Kidney tubule cell (primary cell): ENCODE data around the gene SLC38A11.
A peak's percentile ranks its signal among the peaks of the same experiment; 100 is the strongest.
"Not testable (repeated sequence)": the region's sequence is repeated elsewhere in the genome, so short reads cannot be mapped to it uniquely, and the experiment has no call there.

Experiments
- DNase-seq: peaks from one replicate; pipeline ENCODE4 v3.0.0-alpha.2; 2018; ENCODE audit warnings: low spot score

The SLC38A11 gene, protein sequence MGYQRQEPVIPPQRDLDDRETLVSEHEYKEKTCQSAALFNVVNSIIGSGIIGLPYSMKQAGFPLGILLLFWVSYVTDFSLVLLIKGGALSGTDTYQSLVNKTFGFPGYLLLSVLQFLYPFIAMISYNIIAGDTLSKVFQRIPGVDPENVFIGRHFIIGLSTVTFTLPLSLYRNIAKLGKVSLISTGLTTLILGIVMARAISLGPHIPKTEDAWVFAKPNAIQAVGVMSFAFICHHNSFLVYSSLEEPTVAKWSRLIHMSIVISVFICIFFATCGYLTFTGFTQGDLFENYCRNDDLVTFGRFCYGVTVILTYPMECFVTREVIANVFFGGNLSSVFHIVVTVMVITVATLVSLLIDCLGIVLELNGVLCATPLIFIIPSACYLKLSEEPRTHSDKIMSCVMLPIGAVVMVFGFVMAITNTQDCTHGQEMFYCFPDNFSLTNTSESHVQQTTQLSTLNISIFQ

GRCh38 chr2:164954954-164955701 lies at the start of gene SLC38A11:
TSS of gene SLC38A11 (minus strand) at chr2:164955525. CDS start at chr2:164955247, 278 bp downstream.
- DNase-seq, result peak; percentile 9

GRCh38 chr2:165003443-165004130 lies 48.3 kb upstream of the SLC38A11 start:
- no peak for DNase-seq

GRCh38 chr2:165002638-165003037 lies 47.3 kb upstream of the SLC38A11 start:
- no peak for DNase-seq

- DNase-seq, result not testable (repeated sequence)
These were observed 39.5 kb upstream of the SLC38A11 start for GRCh38 chr2:164994664-164995299.

GRCh38 chr2:164993287-164994016 lies 38.1 kb upstream of the SLC38A11 start:
- DNase-seq, result no peak

DNA sequence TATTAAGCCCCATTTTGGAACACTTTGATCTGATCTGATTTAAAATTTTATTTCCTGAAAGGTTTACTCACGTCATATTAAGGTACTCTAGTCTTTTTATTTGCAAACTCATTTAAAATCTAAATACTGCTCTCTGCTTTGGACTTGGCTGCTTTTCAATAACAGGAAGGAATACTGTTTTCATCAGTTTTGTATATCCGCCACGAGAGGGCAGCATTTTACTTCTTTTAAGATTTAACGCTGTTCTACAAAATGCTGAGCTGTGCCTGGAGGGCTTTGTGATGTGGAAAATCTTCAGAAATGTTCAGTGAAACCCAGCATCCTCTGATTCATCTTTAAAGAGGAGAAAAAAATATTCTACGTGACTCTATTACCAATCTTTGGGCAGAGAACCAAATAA lies 37.5 kb upstream of the SLC38A11 start:
- peak; percentile 94 for DNase-seq

DNA sequence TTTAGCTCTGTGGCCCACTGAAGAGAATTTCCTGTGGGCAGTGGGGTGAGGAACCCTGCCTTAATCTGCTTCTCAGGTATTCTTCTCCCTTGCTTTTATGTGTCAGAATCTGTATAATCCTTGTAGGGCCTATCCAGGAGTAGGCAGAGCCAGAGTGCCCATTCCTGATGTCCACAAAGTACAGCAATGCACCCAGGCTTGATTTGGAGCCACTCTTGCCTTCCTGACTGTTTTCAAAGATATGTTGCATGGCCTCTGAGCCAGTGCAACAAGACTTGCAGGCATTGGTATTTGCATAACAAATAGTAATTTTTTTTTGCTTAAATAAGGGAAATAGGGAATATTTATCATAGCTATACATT lies 36.7 kb upstream of the SLC38A11 start:
- not testable (repeated sequence) for DNase-seq

DNA sequence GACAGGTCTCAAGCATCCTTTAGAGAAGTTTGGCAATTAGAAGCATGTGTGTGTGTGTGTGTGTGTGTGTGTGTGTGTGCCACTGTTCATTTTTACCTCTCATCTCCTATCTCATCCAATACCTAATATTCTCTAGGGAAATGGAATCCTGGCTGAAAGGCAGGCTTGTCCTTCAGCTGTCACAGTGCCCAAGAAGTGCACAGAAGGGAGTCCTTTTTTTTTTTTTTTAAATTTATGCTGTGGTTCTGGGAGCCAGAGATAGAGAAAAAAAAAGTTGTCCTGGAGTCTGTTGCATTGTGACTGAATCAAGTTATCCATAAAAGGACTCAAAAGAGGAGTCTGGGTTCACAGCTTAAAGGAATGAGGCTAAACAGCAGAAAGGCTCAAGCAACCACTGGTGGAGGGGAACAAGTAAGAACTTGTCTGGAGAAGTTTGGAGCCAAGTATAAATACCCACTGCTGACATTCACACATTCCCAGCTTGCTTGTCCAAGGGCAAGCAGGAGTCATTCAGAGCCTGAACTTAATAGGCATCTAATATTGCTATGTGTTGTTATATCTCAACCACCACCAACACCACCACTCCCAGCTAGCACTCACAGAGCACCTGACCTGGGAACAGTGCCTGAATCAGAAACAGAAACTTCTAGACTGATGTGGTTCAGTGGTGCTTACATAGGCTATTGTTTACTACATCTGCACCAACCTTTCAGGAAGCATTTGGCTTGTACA lies 36.2 kb upstream of the SLC38A11 start:
- peak; percentile 84 for DNase-seq

- DNase-seq, result peak; percentile 84
These were observed 35.6 kb upstream of the SLC38A11 start for GRCh38 chr2:164990953-164991352.

GRCh38 chr2:164988805-164989204 lies 33.5 kb upstream of the SLC38A11 start:
- DNase-seq, result not testable (repeated sequence)

- DNase-seq, result not testable (repeated sequence)
These were observed 30.7 kb upstream of the SLC38A11 start for GRCh38 chr2:164986027-164986426.

DNA sequence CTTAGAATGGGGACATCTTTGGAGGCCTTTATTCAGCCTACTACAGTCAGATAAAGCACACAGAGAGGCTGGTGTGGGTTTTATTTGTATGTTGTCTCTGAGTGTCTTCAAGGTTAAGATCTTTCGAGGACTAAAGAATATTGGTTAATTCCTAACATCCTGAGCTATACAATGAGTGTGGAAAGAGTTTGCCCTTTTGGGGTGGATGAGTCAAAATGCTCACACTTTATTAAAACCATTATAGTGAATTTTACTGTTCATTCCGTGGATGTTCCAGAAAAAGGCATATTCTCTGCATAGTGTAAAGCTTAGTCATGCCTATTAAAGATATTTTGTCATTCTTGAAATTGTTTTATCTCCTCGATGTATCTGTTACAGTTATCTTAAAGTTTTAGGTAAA lies 29.1 kb upstream of the SLC38A11 start:
- DNase-seq, result no peak

DNA sequence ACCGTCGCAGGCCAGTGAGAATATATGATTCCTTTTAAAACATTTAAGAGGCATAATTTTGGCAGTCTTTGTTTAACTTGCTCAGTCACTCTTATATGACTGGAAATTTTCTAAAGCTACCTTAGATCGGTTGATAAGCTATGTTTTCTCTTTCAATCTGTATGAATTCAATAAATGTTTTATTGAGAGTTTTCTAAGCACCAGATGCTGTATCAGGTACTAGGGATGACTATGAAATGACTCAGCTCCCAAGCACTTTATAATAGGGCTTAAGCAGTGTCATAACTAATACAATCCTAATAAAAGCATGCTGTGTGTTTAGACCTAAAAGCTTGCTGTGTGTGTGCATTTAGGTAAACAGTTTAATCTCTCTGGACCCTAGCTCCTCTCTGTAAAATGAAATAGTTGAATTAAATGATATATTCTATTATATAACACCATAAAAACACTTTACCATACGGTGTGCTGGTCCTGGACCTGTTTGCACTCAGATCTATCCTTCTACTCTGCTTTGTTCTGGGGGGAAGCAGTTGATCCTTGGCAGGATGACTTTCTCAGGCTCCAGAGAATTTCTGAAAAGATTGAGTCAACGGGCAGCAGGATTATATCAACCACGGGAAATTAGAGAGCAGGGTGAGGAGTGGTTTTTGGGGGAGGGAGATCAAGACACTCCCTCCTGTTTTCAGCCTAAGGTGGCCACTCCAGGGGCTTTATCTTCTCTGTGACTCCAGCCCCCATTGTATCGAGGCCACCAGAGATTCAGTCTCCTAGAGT lies 26.1 kb upstream of the SLC38A11 start:
- DNase-seq, result peak; percentile 57

DNA sequence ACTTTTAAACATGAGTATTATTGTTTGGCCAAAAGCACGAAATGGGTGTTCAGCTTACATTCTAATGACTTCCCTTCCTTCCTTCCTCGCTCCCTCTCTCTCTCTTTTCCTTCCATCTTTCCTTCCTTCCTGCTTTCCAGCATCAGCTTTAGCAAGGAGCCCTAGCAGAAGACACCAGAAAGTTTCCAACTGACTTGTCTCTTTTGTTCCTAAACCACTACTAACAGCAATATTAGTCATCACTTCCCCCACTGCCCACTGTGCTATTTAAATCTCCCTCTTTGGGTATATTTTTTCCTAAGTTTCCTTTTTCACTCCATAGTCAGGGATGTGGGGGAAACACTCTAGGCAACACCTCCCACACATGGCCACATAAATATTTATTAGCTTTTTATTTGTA lies 25.4 kb upstream of the SLC38A11 start:
- DNase-seq, result peak; percentile 25

- no peak for DNase-seq
These were observed 23.8 kb upstream of the SLC38A11 start for GRCh38 chr2:164979113-164979512.

DNA sequence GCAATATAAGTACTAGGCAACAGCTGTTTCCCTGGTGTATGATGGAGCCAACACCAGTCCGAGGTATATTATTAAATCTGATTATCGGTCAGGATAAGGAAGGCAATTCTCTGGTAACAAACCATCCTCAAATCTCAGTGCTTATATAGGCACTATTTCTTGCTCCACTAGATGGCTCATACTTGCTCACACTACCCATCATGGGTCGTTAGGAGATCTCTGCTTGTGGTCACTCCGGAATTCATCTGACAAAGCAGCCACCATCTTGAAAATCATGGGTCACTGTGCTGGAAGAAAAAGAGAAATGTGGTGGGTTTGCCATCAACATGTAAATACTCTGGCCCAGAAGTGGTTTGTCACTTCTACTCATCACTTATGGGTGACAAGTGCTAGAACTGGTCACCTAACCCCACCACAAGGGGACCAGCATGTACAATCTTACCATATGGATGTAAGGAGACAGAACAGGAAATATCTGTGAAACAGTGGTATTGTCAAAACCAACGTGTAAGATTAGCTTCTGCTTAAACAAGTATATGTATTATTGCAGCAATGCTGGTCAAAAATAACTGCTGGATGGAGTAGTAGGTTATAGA lies 21.6 kb upstream of the SLC38A11 start:
- DNase-seq, result not testable (repeated sequence)

- no peak for DNase-seq
These were observed 21.0 kb upstream of the SLC38A11 start for GRCh38 chr2:164976301-164976700.

DNA sequence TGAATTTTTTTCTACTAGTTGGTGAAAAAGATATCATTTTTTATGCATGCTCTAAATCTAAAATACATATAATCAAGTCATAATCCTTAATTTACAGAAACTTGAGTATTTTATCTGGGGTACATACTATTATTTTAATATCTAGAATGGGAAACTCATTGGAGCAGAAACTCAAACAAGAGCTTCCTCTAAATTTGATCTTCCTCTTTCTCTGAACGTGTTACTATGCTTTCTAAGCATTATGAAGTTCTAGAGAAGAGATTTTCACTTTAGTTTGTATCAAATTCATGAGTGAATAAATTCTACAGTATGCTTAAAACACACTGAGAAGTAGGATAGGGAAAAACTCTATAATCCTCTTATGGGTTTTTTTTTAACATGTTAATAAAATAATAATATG lies 20.6 kb upstream of the SLC38A11 start:
- DNase-seq, result no peak

GRCh38 chr2:164974221-164974620 lies 18.9 kb upstream of the SLC38A11 start:
- no peak for DNase-seq
